Activated CD8-positive, alpha-beta T cell treated with anti-CD3 and anti-CD28 coated beads for 36 hours (primary cell): ENCODE results near the gene CFHR1. TPM values are rescaled to one million over a fixed set of nuclear protein-coding genes. Genes with fewer than 3 reads are reported as not detected.
A peak's percentile ranks its signal among the peaks of the same experiment; 100 is the strongest.

Experiments
- ATAC-seq: fragments of 200-7000 bp; cut with Tn5 transposase; one replicate; pipeline ENCODE4 v1.10.0; 2021; ENCODE audit warnings: mild to moderate bottlenecking, moderate library complexity
- CTCF ChIA-PET: fragments of 350-600 bp; sonication (Branson Sonifier 250); formaldehyde crosslinking; loops from one replicate; lab custom pipeline; 2021; ENCODE audit warnings: antibody characterized with exemption; lab: Charles Lee
- POLR2A ChIA-PET: fragments of 350-600 bp; sonication (Branson Sonifier 250); formaldehyde crosslinking; loops from one replicate; lab custom pipeline; 2021; ENCODE audit warnings: antibody characterized with exemption; lab: Charles Lee
- DNase-seq: peaks from one replicate; pipeline ENCODE4 v3.0.0-alpha.2; 2020
- H3K27ac Mint-ChIP-seq: one replicate; pipeline ENCODE4 v1.8.0; 2021; ENCODE audit warnings: mild to moderate bottlenecking, mixed read lengths
- H3K27me3 Mint-ChIP-seq: one replicate; pipeline ENCODE4 v1.8.0; 2021; ENCODE audit warnings: mixed read lengths
- H3K36me3 Mint-ChIP-seq: one replicate; pipeline ENCODE4 v1.8.0; 2021; ENCODE audit warnings: low read depth, mixed read lengths
- H3K4me1 Mint-ChIP-seq: one replicate; pipeline ENCODE4 v1.8.0; 2021; ENCODE audit warnings: low read depth, mixed read lengths
- H3K4me3 Mint-ChIP-seq: one replicate; pipeline ENCODE4 v1.8.0; 2021; ENCODE audit warnings: mild to moderate bottlenecking, moderate library complexity, mixed read lengths
- H3K9me3 Mint-ChIP-seq: one replicate; pipeline ENCODE4 v1.8.0; 2021; ENCODE audit warnings: mixed read lengths
- intact Hi-C: fragments of 100-400 bp; cut with micrococcal nuclease; formaldehyde crosslinking; loops from one replicate; pipeline ENCODE4 v1.10.0; 2022
- total RNA-seq, 2 experiments: library from RNA; stranded (reverse); gene quantifications; one replicate each; pipeline ENCODE4 v1.2.3, GENCODE V29; 2021
- TF ChIP-seq, protein P1 (sequence below): fragments of 200-600 bp; IDR thresholded peaks from one replicate; pipeline ENCODE4 v1.8.0; 2022; ENCODE audit warnings: antibody characterized with exemption, mild to moderate bottlenecking

CFHR1 gene
- total RNA-seq, 2 experiments from 2014 or later = not detected

- intact Hi-C loops = no loop called here
- Mint-ChIP-seq H3K27ac (no peak overlapping the region), H3K4me3 (no peak overlapping the region), H3K27me3 (no peaks in the 10 kb centered on the region), H3K36me3 (no peaks in the 10 kb centered on the region), H3K9me3 (no peaks in the 10 kb centered on the region), H3K4me1 (no peaks in the 10 kb centered on the region)
- ChIA-PET POLR2A (no interaction called here), CTCF (no interaction called here)
- ATAC-seq (no peak), DNase-seq (no peak)
- TF ChIP-seq, protein P1, sequence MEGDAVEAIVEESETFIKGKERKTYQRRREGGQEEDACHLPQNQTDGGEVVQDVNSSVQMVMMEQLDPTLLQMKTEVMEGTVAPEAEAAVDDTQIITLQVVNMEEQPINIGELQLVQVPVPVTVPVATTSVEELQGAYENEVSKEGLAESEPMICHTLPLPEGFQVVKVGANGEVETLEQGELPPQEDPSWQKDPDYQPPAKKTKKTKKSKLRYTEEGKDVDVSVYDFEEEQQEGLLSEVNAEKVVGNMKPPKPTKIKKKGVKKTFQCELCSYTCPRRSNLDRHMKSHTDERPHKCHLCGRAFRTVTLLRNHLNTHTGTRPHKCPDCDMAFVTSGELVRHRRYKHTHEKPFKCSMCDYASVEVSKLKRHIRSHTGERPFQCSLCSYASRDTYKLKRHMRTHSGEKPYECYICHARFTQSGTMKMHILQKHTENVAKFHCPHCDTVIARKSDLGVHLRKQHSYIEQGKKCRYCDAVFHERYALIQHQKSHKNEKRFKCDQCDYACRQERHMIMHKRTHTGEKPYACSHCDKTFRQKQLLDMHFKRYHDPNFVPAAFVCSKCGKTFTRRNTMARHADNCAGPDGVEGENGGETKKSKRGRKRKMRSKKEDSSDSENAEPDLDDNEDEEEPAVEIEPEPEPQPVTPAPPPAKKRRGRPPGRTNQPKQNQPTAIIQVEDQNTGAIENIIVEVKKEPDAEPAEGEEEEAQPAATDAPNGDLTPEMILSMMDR = peak; percentile 18
Measured at GRCh38 chr1:196860323-196860884, 40.9 kb downstream of the CFHR1 start.

GRCh38 chr1:196861429-196861828 lies 41.9 kb downstream of the CFHR1 start:
- no peak overlapping the region for H3K4me3 Mint-ChIP-seq
- TF ChIP-seq, protein P1 = no peak
- no peak overlapping the region for H3K27ac Mint-ChIP-seq
- no peaks in the 10 kb centered on the region for H3K9me3 Mint-ChIP-seq
- H3K4me1 Mint-ChIP-seq = no peaks in the 10 kb centered on the region
- intact Hi-C loops = no loop called here
- no peaks in the 10 kb centered on the region for H3K27me3 Mint-ChIP-seq
- no peaks in the 10 kb centered on the region for H3K36me3 Mint-ChIP-seq
- DNase-seq (no peak), ATAC-seq (no peak)
- POLR2A ChIA-PET = no interaction called here
- CTCF ChIA-PET = interaction anchor here (0.6 kb wide), 1 partner anchor 456 kb away, joined by 3 read pairs; no protein-coding TSS in a partner anchor

GRCh38 chr1:196866974-196867373 lies 47.4 kb downstream of the CFHR1 start:
- no peak overlapping the region for H3K4me3 Mint-ChIP-seq
- intact Hi-C loops = no loop called here
- H3K27ac Mint-ChIP-seq = no peak overlapping the region
- ChIA-PET CTCF (no interaction called here), POLR2A (no interaction called here)
- H3K4me1 Mint-ChIP-seq = no peaks in the 10 kb centered on the region
- TF ChIP-seq, protein P1 = no peak
- H3K27me3 Mint-ChIP-seq = no peaks in the 10 kb centered on the region
- no peaks in the 10 kb centered on the region for H3K9me3 Mint-ChIP-seq
- DNase-seq (no peak), ATAC-seq (no peak)
- no peaks in the 10 kb centered on the region for H3K36me3 Mint-ChIP-seq

DNA sequence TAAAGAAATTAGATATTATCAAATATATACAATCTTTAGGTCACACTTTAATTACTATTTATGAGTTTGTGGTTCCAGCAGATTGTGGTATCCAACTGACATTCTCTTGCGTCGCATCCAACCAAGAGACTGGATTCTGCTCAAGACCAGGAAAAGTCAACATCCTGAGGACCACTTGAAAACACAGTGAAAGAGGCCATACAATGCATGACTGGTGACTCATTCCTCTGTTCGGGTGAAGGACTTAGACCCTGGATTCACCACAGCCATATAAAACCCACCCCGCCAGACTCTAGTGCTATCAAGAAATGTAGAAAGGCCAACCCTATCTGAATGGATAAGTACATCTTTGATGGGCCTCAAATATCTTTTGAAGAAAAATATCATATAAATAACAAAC lies 53.9 kb downstream of the CFHR1 start:
- H3K4me3 Mint-ChIP-seq = no peak overlapping the region
- POLR2A ChIA-PET = no interaction called here
- DNase-seq (no peak), ATAC-seq (no peak)
- no peak overlapping the region for H3K27ac Mint-ChIP-seq
- no peaks in the 10 kb centered on the region for H3K4me1 Mint-ChIP-seq
- no peaks in the 10 kb centered on the region for H3K27me3 Mint-ChIP-seq
- intact Hi-C loops = no loop called here
- no peaks in the 10 kb centered on the region for H3K36me3 Mint-ChIP-seq
- TF ChIP-seq, protein P1 = no peak
- CTCF ChIA-PET = no interaction called here
- no peaks in the 10 kb centered on the region for H3K9me3 Mint-ChIP-seq

DNA sequence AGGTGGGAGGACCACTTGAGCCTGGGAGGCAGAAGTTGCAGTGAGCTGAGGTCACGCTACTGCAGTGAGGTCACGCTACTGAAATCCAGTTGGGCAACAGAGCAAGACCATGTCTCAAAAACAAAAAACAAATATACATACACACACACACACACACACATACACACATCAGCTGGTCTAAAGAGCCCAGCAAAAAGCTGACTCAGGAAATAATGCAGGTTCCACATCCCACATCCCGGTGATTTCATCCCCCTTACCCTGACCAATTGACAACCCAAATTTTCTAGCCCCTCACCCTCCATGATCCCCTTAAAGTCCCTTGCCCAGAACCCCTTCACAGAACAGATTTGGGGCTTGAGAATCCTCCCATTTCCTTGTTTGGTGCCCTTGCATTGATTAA lies 56.4 kb downstream of the CFHR1 start:
- ATAC-seq (no peak), DNase-seq (no peak)
- H3K36me3 Mint-ChIP-seq = no peaks in the 10 kb centered on the region
- ChIA-PET POLR2A (no interaction called here), CTCF (no interaction called here)
- TF ChIP-seq, protein P1 = no peak
- H3K27me3 Mint-ChIP-seq = no peaks in the 10 kb centered on the region
- H3K4me1 Mint-ChIP-seq = no peaks in the 10 kb centered on the region
- H3K9me3 Mint-ChIP-seq = no peaks in the 10 kb centered on the region
- intact Hi-C loops = no loop called here
- H3K27ac Mint-ChIP-seq = no peak overlapping the region
- no peak overlapping the region for H3K4me3 Mint-ChIP-seq
